Measurements from ENCODE around the gene ERGIC2. TPM values are rescaled to one million over a fixed set of nuclear protein-coding genes. Genes with fewer than 3 reads are reported as not detected.

ERGIC2 gene, protein sequence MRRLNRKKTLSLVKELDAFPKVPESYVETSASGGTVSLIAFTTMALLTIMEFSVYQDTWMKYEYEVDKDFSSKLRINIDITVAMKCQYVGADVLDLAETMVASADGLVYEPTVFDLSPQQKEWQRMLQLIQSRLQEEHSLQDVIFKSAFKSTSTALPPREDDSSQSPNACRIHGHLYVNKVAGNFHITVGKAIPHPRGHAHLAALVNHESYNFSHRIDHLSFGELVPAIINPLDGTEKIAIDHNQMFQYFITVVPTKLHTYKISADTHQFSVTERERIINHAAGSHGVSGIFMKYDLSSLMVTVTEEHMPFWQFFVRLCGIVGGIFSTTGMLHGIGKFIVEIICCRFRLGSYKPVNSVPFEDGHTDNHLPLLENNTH
- total RNA-seq: 10 to 100 TPM; 76.3 to 83.4 TPM

GRCh38 chr12:29380536-29381523, at the start of gene ERGIC2:
Gene ERGIC2, minus strand, starts transcription at chr12:29381172. Its CDS starts 9,539 bp downstream, at chr12:29371633.
- Mint-ChIP-seq H3K9me3 (no peaks in the 10 kb centered on the region), H3K4me1 (ENCODE audit: low read depth in 2 of 2) (peaks cover 27 to 35% of the 10 kb centered on the region in 2 donors), H3K27me3 (peaks cover 0 to 7% of the 10 kb centered on the region in 2 donors)

DNA sequence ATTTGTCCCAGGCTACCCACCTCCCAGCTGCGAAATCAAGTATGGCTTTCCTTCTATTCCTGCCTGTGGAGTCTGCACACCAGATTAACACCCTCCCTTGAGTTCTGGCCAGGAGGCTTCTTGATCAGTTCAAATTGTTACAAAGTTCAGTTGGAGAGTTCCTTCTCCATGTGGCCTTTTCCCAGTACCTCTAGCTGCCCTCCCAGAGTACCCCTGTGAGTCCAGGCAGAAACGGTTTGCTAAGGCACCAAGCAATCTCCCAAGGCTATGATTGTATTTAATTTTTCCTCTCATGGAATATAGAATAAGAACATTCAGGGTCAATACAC, 49.7 kb upstream of the ERGIC2 start:
- H3K4me3 Mint-ChIP-seq: no peak overlapping the region

More at GRCh38 chr12:29380536-29381523, at the start of gene ERGIC2:
- Mint-ChIP-seq H3K4me3 (peak within 1 kb of the TSS; percentile 94), H3K36me3 (no peaks in the 10 kb centered on the region), H3K27ac (peak within 1 kb of the TSS; percentile 89 to 95)
- DNase-seq (ENCODE audit: low spot score): peak; percentile 94
- ATAC-seq: peak; percentile 94 to 97

GRCh38 chr12:29429999-29430715, 49.2 kb upstream of the ERGIC2 start:
- no peak for DNase-seq (ENCODE audit: low spot score)
- no peak overlapping the region for H3K4me3 Mint-ChIP-seq
- ATAC-seq: no peak
- no peaks in the 10 kb centered on the region for H3K9me3 Mint-ChIP-seq
- peaks cover 17 to 28% of the 10 kb centered on the region in 2 donors for H3K27me3 Mint-ChIP-seq
- no peak overlapping the region for H3K27ac Mint-ChIP-seq
- no peaks in the 10 kb centered on the region for H3K36me3 Mint-ChIP-seq
- H3K4me1 Mint-ChIP-seq (ENCODE audit: low read depth in 2 of 2): no peaks in the 10 kb centered on the region

More for the DNA sequence above, 49.7 kb upstream of the ERGIC2 start:
- Mint-ChIP-seq H3K4me1 (ENCODE audit: low read depth in 2 of 2) (no peaks in the 10 kb centered on the region), H3K27ac (no peak overlapping the region), H3K36me3 (no peaks in the 10 kb centered on the region), H3K9me3 (no peaks in the 10 kb centered on the region), H3K27me3 (peaks cover 17 to 28% of the 10 kb centered on the region in 2 donors)
- DNase-seq (ENCODE audit: low spot score): no peak
- ATAC-seq: no peak

GRCh38 chr12:29428633-29429032, 47.7 kb upstream of the ERGIC2 start:
- Mint-ChIP-seq H3K9me3 (peaks cover 2% of the 10 kb centered on the region), H3K27ac (no peak overlapping the region), H3K4me1 (ENCODE audit: low read depth in 2 of 2) (no peaks in the 10 kb centered on the region), H3K36me3 (no peaks in the 10 kb centered on the region), H3K4me3 (no peak overlapping the region), H3K27me3 (peaks cover 18 to 35% of the 10 kb centered on the region in 2 donors)
- no peak for DNase-seq (ENCODE audit: low spot score)
- peak; percentile 6 to 52 for ATAC-seq

GRCh38 chr12:29427964-29428363, 47.0 kb upstream of the ERGIC2 start:
- Mint-ChIP-seq H3K4me3 (no peak overlapping the region), H3K27ac (no peak overlapping the region), H3K36me3 (no peaks in the 10 kb centered on the region), H3K9me3 (peaks cover 2% of the 10 kb centered on the region), H3K27me3 (peaks cover 24 to 42% of the 10 kb centered on the region in 2 donors), H3K4me1 (ENCODE audit: low read depth in 2 of 2) (no peaks in the 10 kb centered on the region)
- DNase-seq (ENCODE audit: low spot score) (no peak), ATAC-seq (no peak)

GRCh38 chr12:29426498-29426897, 45.5 kb upstream of the ERGIC2 start:
- Mint-ChIP-seq H3K4me1 (ENCODE audit: low read depth in 2 of 2) (no peaks in the 10 kb centered on the region), H3K36me3 (no peaks in the 10 kb centered on the region), H3K27ac (no peak overlapping the region), H3K27me3 (peaks cover 19 to 30% of the 10 kb centered on the region in 2 donors), H3K9me3 (peaks cover 2% of the 10 kb centered on the region), H3K4me3 (no peak overlapping the region)
- ATAC-seq: no peak
- DNase-seq (ENCODE audit: low spot score): no peak

- H3K4me3 Mint-ChIP-seq: no peak overlapping the region
- peaks cover 2% of the 10 kb centered on the region for H3K9me3 Mint-ChIP-seq
- no peak for ATAC-seq
- no peaks in the 10 kb centered on the region for H3K36me3 Mint-ChIP-seq
- peaks cover 18 to 29% of the 10 kb centered on the region in 2 donors for H3K27me3 Mint-ChIP-seq
- no peak overlapping the region for H3K27ac Mint-ChIP-seq
- no peaks in the 10 kb centered on the region for H3K4me1 Mint-ChIP-seq (ENCODE audit: low read depth in 2 of 2)
- no peak for DNase-seq (ENCODE audit: low spot score)
Measured at GRCh38 chr12:29425722-29426121, 44.8 kb upstream of the ERGIC2 start.

DNA sequence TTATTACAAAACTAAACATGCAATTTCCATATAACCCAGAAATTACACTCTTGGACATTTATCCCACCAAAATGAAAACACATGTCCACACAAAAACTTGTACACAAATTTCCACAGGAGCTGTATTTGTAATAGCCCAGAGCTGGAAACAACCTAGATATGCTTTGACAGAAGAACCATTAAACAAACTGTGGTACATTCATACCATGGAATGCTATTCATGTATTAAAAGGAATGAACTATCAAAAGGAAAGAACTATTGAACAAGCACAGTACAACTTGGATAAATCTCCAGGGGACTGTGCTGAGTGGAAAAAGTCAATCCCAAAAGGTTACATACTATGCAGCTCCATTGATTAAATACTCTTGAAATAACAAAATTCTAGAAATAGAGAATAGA, 35.8 kb upstream of the ERGIC2 start:
- Mint-ChIP-seq H3K4me1 (ENCODE audit: low read depth in 2 of 2) (no peaks in the 10 kb centered on the region), H3K9me3 (no peaks in the 10 kb centered on the region), H3K27me3 (peaks cover 16 to 24% of the 10 kb centered on the region in 2 donors), H3K27ac (no peak overlapping the region), H3K4me3 (no peak overlapping the region), H3K36me3 (no peaks in the 10 kb centered on the region)
- no peak for DNase-seq (ENCODE audit: low spot score)
- no peak for ATAC-seq

GRCh38 chr12:29415111-29415510, 34.1 kb upstream of the ERGIC2 start:
- peaks cover 18 to 24% of the 10 kb centered on the region in 2 donors for H3K27me3 Mint-ChIP-seq
- H3K9me3 Mint-ChIP-seq: no peaks in the 10 kb centered on the region
- no peak overlapping the region for H3K4me3 Mint-ChIP-seq
- no peaks in the 10 kb centered on the region for H3K4me1 Mint-ChIP-seq (ENCODE audit: low read depth in 2 of 2)
- no peak for DNase-seq (ENCODE audit: low spot score)
- ATAC-seq: no peak
- H3K36me3 Mint-ChIP-seq: no peaks in the 10 kb centered on the region
- no peak overlapping the region for H3K27ac Mint-ChIP-seq

- Mint-ChIP-seq H3K36me3 (peaks cover 6% of the 10 kb centered on the region), H3K27ac (no peak overlapping the region), H3K4me1 (ENCODE audit: low read depth in 2 of 2) (no peaks in the 10 kb centered on the region), H3K27me3 (peaks cover 21 to 31% of the 10 kb centered on the region in 2 donors), H3K9me3 (no peaks in the 10 kb centered on the region), H3K4me3 (no peak overlapping the region)
- ATAC-seq: no peak
- no peak for DNase-seq (ENCODE audit: low spot score)
Measured at GRCh38 chr12:29414368-29414767, 33.4 kb upstream of the ERGIC2 start.

DNA sequence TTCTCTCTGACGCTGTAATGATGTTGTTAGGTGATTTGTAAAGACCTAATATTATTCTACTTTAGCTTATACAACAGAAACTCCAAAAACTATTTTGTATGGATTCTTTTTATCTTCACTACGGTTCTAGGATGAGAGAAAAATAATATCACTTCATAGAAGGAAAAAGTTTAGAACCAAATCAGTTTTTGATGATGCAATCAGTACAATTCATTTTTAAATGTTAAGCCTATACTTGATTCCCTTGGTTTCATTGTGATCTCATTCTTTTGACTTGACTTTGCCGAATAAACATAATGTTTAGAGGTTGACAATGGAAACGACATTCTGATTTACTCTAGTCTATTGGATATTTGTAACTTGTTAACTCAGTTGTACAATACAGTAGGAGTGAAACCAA, 24.6 kb upstream of the ERGIC2 start:
- H3K27ac Mint-ChIP-seq: no peak overlapping the region
- H3K36me3 Mint-ChIP-seq: peaks cover 9% of the 10 kb centered on the region
- H3K4me1 Mint-ChIP-seq (ENCODE audit: low read depth in 2 of 2): no peaks in the 10 kb centered on the region
- no peaks in the 10 kb centered on the region for H3K9me3 Mint-ChIP-seq
- DNase-seq (ENCODE audit: low spot score) (no peak), ATAC-seq (no peak)
- peaks cover 24 to 50% of the 10 kb centered on the region in 2 donors for H3K27me3 Mint-ChIP-seq
- H3K4me3 Mint-ChIP-seq: no peak overlapping the region

DNA sequence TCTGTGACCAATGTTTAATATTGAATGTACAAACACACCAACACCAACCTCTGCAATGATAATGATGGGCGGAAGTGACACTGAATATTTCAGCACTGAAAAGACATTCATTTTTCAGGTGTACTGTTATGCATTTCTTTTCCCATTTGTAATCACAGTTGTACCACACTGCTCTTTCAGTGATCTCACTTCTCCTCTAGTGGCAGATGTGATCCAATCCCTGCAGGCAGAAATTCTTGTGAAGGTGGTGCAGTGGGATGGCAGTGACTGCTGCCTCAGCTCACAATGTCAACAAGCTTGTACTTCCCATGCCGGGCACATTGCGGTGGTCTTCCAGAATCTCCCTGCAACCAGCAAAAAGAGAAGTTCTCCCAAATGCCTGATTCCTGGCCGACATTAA, 23.0 kb upstream of the ERGIC2 start:
- Mint-ChIP-seq H3K4me3 (no peak overlapping the region), H3K9me3 (no peaks in the 10 kb centered on the region), H3K36me3 (no peaks in the 10 kb centered on the region), H3K4me1 (ENCODE audit: low read depth in 2 of 2) (no peaks in the 10 kb centered on the region), H3K27ac (no peak overlapping the region), H3K27me3 (peaks cover 18 to 43% of the 10 kb centered on the region in 2 donors)
- DNase-seq (ENCODE audit: low spot score): no peak
- ATAC-seq: no peak

DNA sequence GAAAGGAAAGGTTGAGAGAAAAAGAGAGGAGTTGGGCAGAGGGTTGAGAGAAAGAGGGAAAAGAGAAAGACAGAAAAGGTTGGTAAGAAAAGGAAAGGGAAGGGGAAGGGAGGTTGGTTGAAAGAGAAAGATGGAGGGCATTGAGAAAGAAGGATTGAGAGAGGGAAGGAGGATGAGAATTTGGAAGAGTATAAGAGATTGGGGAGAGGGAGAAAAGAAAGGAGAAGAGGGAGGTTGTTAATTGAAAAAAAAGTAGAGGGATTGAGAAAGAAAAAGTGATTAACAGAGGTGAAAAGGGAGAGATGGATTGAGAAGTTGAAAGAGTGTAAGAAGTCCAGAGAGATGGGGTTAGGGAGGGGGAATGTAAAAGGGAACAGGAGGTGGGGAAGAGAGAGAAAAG, 21.5 kb upstream of the ERGIC2 start:
- Mint-ChIP-seq H3K27ac (no peak overlapping the region), H3K4me1 (ENCODE audit: low read depth in 2 of 2) (no peaks in the 10 kb centered on the region), H3K9me3 (no peaks in the 10 kb centered on the region), H3K36me3 (no peaks in the 10 kb centered on the region), H3K4me3 (no peak overlapping the region), H3K27me3 (peaks cover 23 to 41% of the 10 kb centered on the region in 2 donors)
- no peak for DNase-seq (ENCODE audit: low spot score)
- ATAC-seq: no peak
